HepG2 (cell line): ENCODE data around the gene KRTAP5-4. TPM values are rescaled to one million over a fixed set of nuclear protein-coding genes. Genes with fewer than 3 reads are reported as not detected.
A peak's percentile ranks its signal among the peaks of the same experiment; 100 is the strongest.

Experiments used
- ATF5 ChIP-seq: sonication (generic); formaldehyde crosslinking; IDR thresholded peaks from 2 replicates; pipeline ENCODE4 v1.4.0; 2020; ENCODE audit warnings: mild to moderate bottlenecking, low read depth, missing genetic modification reagents
- E2F2 ChIP-seq: sonication (generic); formaldehyde crosslinking; IDR thresholded peaks from 2 replicates; pipeline ENCODE4 v1.4.0; 2020; ENCODE audit warnings: missing genetic modification reagents, borderline replicate concordance
- ELF4 ChIP-seq: sonication (generic); formaldehyde crosslinking; IDR thresholded peaks from 2 replicates; pipeline ENCODE4 v1.5.0; 2020; ENCODE audit warnings: missing genetic modification reagents, mild to moderate bottlenecking, moderate library complexity, borderline replicate concordance
- GATA4 ChIP-seq: sonication (generic); IDR thresholded peaks from 2 replicates; pipeline ENCODE4 v1.6.1; 2016; ENCODE audit warnings: antibody characterized with exemption, low read depth, borderline replicate concordance
- HDAC1 ChIP-seq: sonication (generic); formaldehyde crosslinking; IDR thresholded peaks from 2 replicates; pipeline ENCODE4 v1.5.1; 2020; ENCODE audit warnings: mild to moderate bottlenecking, missing genetic modification reagents
- MTF2 ChIP-seq: sonication (generic); formaldehyde crosslinking; IDR thresholded peaks from 2 replicates; pipeline ENCODE4 v1.5.0; 2020; ENCODE audit warnings: missing genetic modification reagents, borderline replicate concordance
- NPAS2 ChIP-seq: sonication (generic); formaldehyde crosslinking; IDR thresholded peaks from 2 replicates; pipeline ENCODE4 v1.8.0; 2022; ENCODE audit warnings: mild to moderate bottlenecking, missing genetic modification reagents, borderline replicate concordance
- PBX3 ChIP-seq: sonication (generic); formaldehyde crosslinking; IDR thresholded peaks from 2 replicates; pipeline ENCODE4 v1.8.1; 2023; ENCODE audit warnings: missing genetic modification reagents, inconsistent platforms, borderline replicate concordance
- PHB2 ChIP-seq: fragments of 450-650 bp; IDR thresholded peaks from 2 replicates; pipeline ENCODE4 v1.6.1; 2018; ENCODE audit not compliant: partially characterized antibody
- POGZ ChIP-seq: sonication (generic); formaldehyde crosslinking; IDR thresholded peaks from 2 replicates; pipeline ENCODE4 v1.4.0; 2020; ENCODE audit warnings: mild to moderate bottlenecking, missing genetic modification reagents
- RBM39 ChIP-seq: fragments of 200-400 bp; formaldehyde crosslinking; IDR thresholded peaks from one replicate; pipeline ENCODE4 v1.6.1; 2018; ENCODE audit warnings: antibody characterized with exemption, mild to moderate bottlenecking, low read depth, low read length; ENCODE audit not compliant: poor library complexity, severe bottlenecking
- ZBTB39 ChIP-seq: sonication (generic); formaldehyde crosslinking; IDR thresholded peaks from 2 replicates; pipeline ENCODE4 v1.5.0; 2020; ENCODE audit warnings: missing genetic modification reagents
- ZFP36L1 ChIP-seq: sonication (generic); formaldehyde crosslinking; IDR thresholded peaks from 2 replicates; pipeline ENCODE4 v1.8.0; 2022; ENCODE audit warnings: mild to moderate bottlenecking, missing genetic modification reagents, moderate library complexity
- ZNF280B ChIP-seq: sonication (generic); formaldehyde crosslinking; IDR thresholded peaks from 2 replicates; pipeline ENCODE4 v1.5.0; 2020; ENCODE audit warnings: missing genetic modification reagents, mild to moderate bottlenecking, borderline replicate concordance
- ZNF567 ChIP-seq: sonication (generic); formaldehyde crosslinking; IDR thresholded peaks from 2 replicates; pipeline ENCODE4 v1.8.1; 2023; ENCODE audit warnings: mild to moderate bottlenecking, missing genetic modification reagents, borderline replicate concordance
- ZNF615 ChIP-seq: sonication (generic); formaldehyde crosslinking; IDR thresholded peaks from 2 replicates; pipeline ENCODE4 v1.5.0; 2020; ENCODE audit warnings: mild to moderate bottlenecking, missing genetic modification reagents, borderline replicate concordance
- ZNF746 ChIP-seq: sonication (generic); formaldehyde crosslinking; IDR thresholded peaks from 2 replicates; pipeline ENCODE4 v1.8.0; 2022; ENCODE audit warnings: mild to moderate bottlenecking, missing genetic modification reagents
- ZNF841 ChIP-seq: sonication (generic); formaldehyde crosslinking; IDR thresholded peaks from 2 replicates; pipeline ENCODE4 v1.8.1; 2023; ENCODE audit warnings: missing genetic modification reagents, borderline replicate concordance
- ZUFSP ChIP-seq: sonication (generic); formaldehyde crosslinking; IDR thresholded peaks from 2 replicates; pipeline ENCODE4 v1.9.0; 2021; ENCODE audit warnings: missing genetic modification reagents, mild to moderate bottlenecking, borderline replicate concordance
- polyA plus RNA-seq, 8 experiments: library from polyadenylated mRNA; depleted of rRNA in 3 of 8; stranded (reverse) in 7 of 8; unstranded in 1 of 8; fragments of >200 nt; fragmentation: Illumina TruSeq in 4 of 8; extraction: Trizol in 4 of 8; gene quantifications; 2 replicates each; pipeline versions ENCODE4 v1.2.1 to v1.2.3, GENCODE V29; 2011 to 2016; ENCODE audit warnings: low read depth in 4 of 8, missing spikeins in 1 of 8, mixed read lengths in 1 of 8; ENCODE audit not compliant: insufficient read depth in 1 of 8
- total RNA-seq, 5 experiments: library from RNA; depleted of rRNA; stranded (reverse); fragments of >200 nt; fragmentation: Illumina TruSeq; extraction: Trizol; gene quantifications; 2 replicates each; pipeline ENCODE4 v1.2.3, GENCODE V29; 2016; ENCODE audit warnings: low read depth in 1 of 5

The KRTAP5-4 gene
- total and polyA plus RNA-seq, 2 of the 13 experiments (the other 11 are each of a cell fraction or from before 2014, with no cell fraction given): not detected

- TF ChIP-seq POGZ (CRISPR knock-in tag) (no peak), ZBTB39 (CRISPR knock-in tag) (no peak; the same call in 1 of the 2 replicates), HDAC1 (CRISPR knock-in tag) (0 out of 2 replicates have a peak, but pooled peaks have one; percentile 25), PHB2 (no peak), NPAS2 (CRISPR knock-in tag) (no peak), ZFP36L1 (0 out of 2 replicates have a peak, but pooled peaks have one; percentile 18), ZNF615 (CRISPR knock-in tag) (no peak), PBX3 (CRISPR knock-in tag) (no peak), GATA4 (no peak), RBM39 (peak; percentile 13), ZNF280B (CRISPR knock-in tag) (peak; percentile 43; the same call in 1 of the 2 replicates), MTF2 (CRISPR knock-in tag) (0 out of 2 replicates have a peak, but pooled peaks have one; percentile 14), ATF5 (no peak), ZNF841 (no peak), ELF4 (CRISPR knock-in tag) (no peak), ZUFSP (CRISPR knock-in tag) (no peak), E2F2 (CRISPR knock-in tag) (no peak), ZNF746 (no peak), ZNF567 (CRISPR knock-in tag) (0 out of 2 replicates have a peak, but pooled peaks have one; percentile 35)
These were observed 31.0 kb upstream of the KRTAP5-4 start (continued) for GRCh38 chr11:1652771-1653540.
